GM23338 (cell line): ENCODE data around the gene OR5L1. TPM values are rescaled to one million over a fixed set of nuclear protein-coding genes. Genes with fewer than 3 reads are reported as not detected.

Experiments
- ATAC-seq: fragments of 200-7000 bp; cut with Tn5 transposase; 3 replicates; pipeline ENCODE4 v1.9.1; 2020
- DNase-seq: peaks from one replicate; pipeline ENCODE4 v3.0.0-alpha.2; 2015; ENCODE audit warnings: low spot score
- H2AFZ ChIP-seq: fragments of 200-600 bp; sonication (generic); 2 replicates; pipeline ENCODE4 v1.8.0; 2016; ENCODE audit warnings: antibody characterized with exemption, mild to moderate bottlenecking, moderate library complexity
- H3F3A ChIP-seq: fragments of 200-600 bp; sonication (generic); replicated peaks from 2 replicates; pipeline ENCODE4 v1.8.0; 2017; ENCODE audit warnings: antibody characterized with exemption, mixed run types, low read depth
- H3K27ac ChIP-seq: fragments of 200-600 bp; sonication (generic); 2 replicates; pipeline ENCODE4 v1.6.1; 2016; ENCODE audit warnings: low read depth
- H3K27me3 ChIP-seq: fragments of 200-600 bp; sonication (generic); 2 replicates; pipeline ENCODE4 v1.8.0; 2016; ENCODE audit warnings: mild to moderate bottlenecking, mixed run types, moderate library complexity; ENCODE audit not compliant: insufficient read depth
- H3K36me3 ChIP-seq: fragments of 200-600 bp; sonication (generic); 2 replicates; pipeline ENCODE4 v1.8.0; 2016; ENCODE audit warnings: mild to moderate bottlenecking; ENCODE audit not compliant: insufficient read depth
- H3K4me1 ChIP-seq: fragments of 200-600 bp; sonication (generic); 2 replicates; pipeline ENCODE4 v1.8.0; 2016; ENCODE audit warnings: mild to moderate bottlenecking, moderate library complexity; ENCODE audit not compliant: insufficient read depth
- H3K4me2 ChIP-seq: fragments of 200-600 bp; sonication (generic); 2 replicates; pipeline ENCODE4 v1.7.1; 2017; ENCODE audit warnings: mixed run types
- H3K4me3 ChIP-seq: fragments of 200-600 bp; sonication (generic); 2 replicates; pipeline ENCODE4 v1.6.1; 2016; ENCODE audit warnings: mixed run types
- H3K79me2 ChIP-seq: fragments of 200-600 bp; sonication (generic); replicated peaks from 2 replicates; pipeline ENCODE4 v1.8.0; 2017; ENCODE audit warnings: mild to moderate bottlenecking; ENCODE audit not compliant: insufficient read depth
- H3K9me2 ChIP-seq: fragments of 200-600 bp; sonication (generic); 2 replicates; pipeline ENCODE4 v1.8.0; 2017; ENCODE audit not compliant: insufficient read depth
- H4K20me1 ChIP-seq: fragments of 200-600 bp; sonication (generic); replicated peaks from 2 replicates; pipeline ENCODE4 v1.8.0; 2017; ENCODE audit warnings: mild to moderate bottlenecking; ENCODE audit not compliant: insufficient read depth
- H3K27ac Mint-ChIP-seq: 2 replicates; pipeline ENCODE4 v1.8.0; 2020; ENCODE audit warnings: inconsistent platforms, mild to moderate bottlenecking, moderate library complexity, mixed read lengths
- H3K27me3 Mint-ChIP-seq: 3 replicates; pipeline ENCODE4 v1.8.0; 2022; ENCODE audit warnings: low read depth, mild to moderate bottlenecking, moderate library complexity, mixed read lengths, inconsistent platforms; ENCODE audit not compliant: insufficient read depth, poor library complexity
- H3K36me3 Mint-ChIP-seq: 3 replicates; pipeline ENCODE4 v1.8.0; 2021; ENCODE audit warnings: low read depth, mild to moderate bottlenecking, inconsistent platforms, moderate library complexity, mixed read lengths
- H3K4me1 Mint-ChIP-seq: 3 replicates; pipeline ENCODE4 v1.8.0; 2020; ENCODE audit warnings: mild to moderate bottlenecking, inconsistent platforms, mixed read lengths
- H3K4me3 Mint-ChIP-seq: 3 replicates; pipeline ENCODE4 v1.8.0; 2021; ENCODE audit warnings: moderate library complexity, mild to moderate bottlenecking, inconsistent platforms, mixed read lengths
- H3K9me3 Mint-ChIP-seq: 3 replicates; pipeline ENCODE4 v1.8.0; 2020; ENCODE audit warnings: moderate library complexity, mild to moderate bottlenecking, inconsistent platforms, mixed read lengths
- CREB1 ChIP-seq: fragments of 250-450 bp; sonication (Bioruptor Pico); IDR thresholded peaks from 2 replicates; pipeline ENCODE4 v1.5.0; 2020; ENCODE audit warnings: low read depth, mild to moderate bottlenecking, moderate library complexity
- JUNB ChIP-seq: IDR thresholded peaks from one replicate; pipeline ENCODE4 v1.6.1; 2016; ENCODE audit warnings: antibody characterized with exemption; ENCODE audit not compliant: unreplicated experiment
- NANOG ChIP-seq: IDR thresholded peaks from 2 replicates; pipeline ENCODE4 v1.6.1; 2016; ENCODE audit warnings: antibody characterized with exemption, borderline replicate concordance
- polyA plus RNA-seq: library from polyadenylated mRNA; unstranded; fragments of >200 nt; fragmentation: Nextera tagmentation; extraction: Ambion mirVana; gene quantifications from 2 replicates; pipeline ENCODE4 v1.2.1, GENCODE V29; 2016
- total RNA-seq: library from RNA; depleted of rRNA; stranded (reverse); fragments of >200 nt; shearing (Covaris generic); gene quantifications from 2 replicates; pipeline ENCODE4 v1.2.3, GENCODE V29; 2014
- TF ChIP-seq, protein P1 (sequence below): IDR thresholded peaks from 2 replicates; pipeline ENCODE4 v1.6.1; 2016; ENCODE audit warnings: antibody characterized with exemption
- TF ChIP-seq, protein P2 (sequence below): fragments of 250-450 bp; sonication (Bioruptor Pico); IDR thresholded peaks from 2 replicates; pipeline ENCODE4 v1.5.0; 2020; ENCODE audit warnings: mild to moderate bottlenecking, moderate library complexity
- TF ChIP-seq, protein P3 (sequence below): IDR thresholded peaks from one replicate; pipeline ENCODE4 v1.6.1; 2018; ENCODE audit warnings: antibody characterized with exemption; ENCODE audit not compliant: unreplicated experiment

OR5L1 gene
- total and polyA plus RNA-seq, 2 experiments from 2014 or later: not detected

DNA sequence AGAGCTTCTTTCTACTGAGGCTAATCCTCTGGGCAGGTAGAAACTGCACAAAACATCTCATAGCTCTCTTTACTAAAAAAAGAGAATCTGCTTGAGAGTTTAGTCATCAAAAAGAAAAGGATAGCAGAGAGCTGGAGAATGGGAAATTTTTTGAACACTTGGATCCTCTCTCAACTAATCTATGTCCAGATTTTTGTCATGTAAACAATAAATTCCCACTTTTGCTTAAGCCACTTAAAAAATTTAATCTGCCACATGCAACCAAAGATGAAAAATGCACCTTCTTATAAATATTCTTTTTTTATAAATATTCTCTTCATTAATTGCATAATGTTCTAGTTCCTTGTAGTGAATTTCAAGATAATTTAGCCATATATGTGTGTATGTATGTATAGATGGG is 37.9 kb downstream of the OR5L1 start:
- peaks cover 88% of the 10 kb centered on the region for H3K9me3 Mint-ChIP-seq
- Histone ChIP-seq H3K27me3 (no peaks in the 10 kb centered on the region), H3K9me2 (no peaks in the 10 kb centered on the region), H3F3A (no peaks in the 10 kb centered on the region), H3K36me3 (no peaks in the 10 kb centered on the region), H3K4me1 (no peaks in the 10 kb centered on the region), H3K4me2 (no peak overlapping the region), H3K79me2 (no peaks in the 10 kb centered on the region), H2AFZ (no peak overlapping the region), H4K20me1 (no peaks in the 10 kb centered on the region), H3K27ac (no peak overlapping the region), H3K4me3 (no peak overlapping the region)
- H3K36me3 Mint-ChIP-seq: peaks cover 14% of the 10 kb centered on the region; the same call in 1 of the 3 replicates
- TF ChIP-seq CREB1 (no peak), NANOG (no peak), JUNB (no peak)
- TF ChIP-seq, protein P1, sequence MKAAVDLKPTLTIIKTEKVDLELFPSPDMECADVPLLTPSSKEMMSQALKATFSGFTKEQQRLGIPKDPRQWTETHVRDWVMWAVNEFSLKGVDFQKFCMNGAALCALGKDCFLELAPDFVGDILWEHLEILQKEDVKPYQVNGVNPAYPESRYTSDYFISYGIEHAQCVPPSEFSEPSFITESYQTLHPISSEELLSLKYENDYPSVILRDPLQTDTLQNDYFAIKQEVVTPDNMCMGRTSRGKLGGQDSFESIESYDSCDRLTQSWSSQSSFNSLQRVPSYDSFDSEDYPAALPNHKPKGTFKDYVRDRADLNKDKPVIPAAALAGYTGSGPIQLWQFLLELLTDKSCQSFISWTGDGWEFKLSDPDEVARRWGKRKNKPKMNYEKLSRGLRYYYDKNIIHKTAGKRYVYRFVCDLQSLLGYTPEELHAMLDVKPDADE: no peak
- TF ChIP-seq, protein P2, sequence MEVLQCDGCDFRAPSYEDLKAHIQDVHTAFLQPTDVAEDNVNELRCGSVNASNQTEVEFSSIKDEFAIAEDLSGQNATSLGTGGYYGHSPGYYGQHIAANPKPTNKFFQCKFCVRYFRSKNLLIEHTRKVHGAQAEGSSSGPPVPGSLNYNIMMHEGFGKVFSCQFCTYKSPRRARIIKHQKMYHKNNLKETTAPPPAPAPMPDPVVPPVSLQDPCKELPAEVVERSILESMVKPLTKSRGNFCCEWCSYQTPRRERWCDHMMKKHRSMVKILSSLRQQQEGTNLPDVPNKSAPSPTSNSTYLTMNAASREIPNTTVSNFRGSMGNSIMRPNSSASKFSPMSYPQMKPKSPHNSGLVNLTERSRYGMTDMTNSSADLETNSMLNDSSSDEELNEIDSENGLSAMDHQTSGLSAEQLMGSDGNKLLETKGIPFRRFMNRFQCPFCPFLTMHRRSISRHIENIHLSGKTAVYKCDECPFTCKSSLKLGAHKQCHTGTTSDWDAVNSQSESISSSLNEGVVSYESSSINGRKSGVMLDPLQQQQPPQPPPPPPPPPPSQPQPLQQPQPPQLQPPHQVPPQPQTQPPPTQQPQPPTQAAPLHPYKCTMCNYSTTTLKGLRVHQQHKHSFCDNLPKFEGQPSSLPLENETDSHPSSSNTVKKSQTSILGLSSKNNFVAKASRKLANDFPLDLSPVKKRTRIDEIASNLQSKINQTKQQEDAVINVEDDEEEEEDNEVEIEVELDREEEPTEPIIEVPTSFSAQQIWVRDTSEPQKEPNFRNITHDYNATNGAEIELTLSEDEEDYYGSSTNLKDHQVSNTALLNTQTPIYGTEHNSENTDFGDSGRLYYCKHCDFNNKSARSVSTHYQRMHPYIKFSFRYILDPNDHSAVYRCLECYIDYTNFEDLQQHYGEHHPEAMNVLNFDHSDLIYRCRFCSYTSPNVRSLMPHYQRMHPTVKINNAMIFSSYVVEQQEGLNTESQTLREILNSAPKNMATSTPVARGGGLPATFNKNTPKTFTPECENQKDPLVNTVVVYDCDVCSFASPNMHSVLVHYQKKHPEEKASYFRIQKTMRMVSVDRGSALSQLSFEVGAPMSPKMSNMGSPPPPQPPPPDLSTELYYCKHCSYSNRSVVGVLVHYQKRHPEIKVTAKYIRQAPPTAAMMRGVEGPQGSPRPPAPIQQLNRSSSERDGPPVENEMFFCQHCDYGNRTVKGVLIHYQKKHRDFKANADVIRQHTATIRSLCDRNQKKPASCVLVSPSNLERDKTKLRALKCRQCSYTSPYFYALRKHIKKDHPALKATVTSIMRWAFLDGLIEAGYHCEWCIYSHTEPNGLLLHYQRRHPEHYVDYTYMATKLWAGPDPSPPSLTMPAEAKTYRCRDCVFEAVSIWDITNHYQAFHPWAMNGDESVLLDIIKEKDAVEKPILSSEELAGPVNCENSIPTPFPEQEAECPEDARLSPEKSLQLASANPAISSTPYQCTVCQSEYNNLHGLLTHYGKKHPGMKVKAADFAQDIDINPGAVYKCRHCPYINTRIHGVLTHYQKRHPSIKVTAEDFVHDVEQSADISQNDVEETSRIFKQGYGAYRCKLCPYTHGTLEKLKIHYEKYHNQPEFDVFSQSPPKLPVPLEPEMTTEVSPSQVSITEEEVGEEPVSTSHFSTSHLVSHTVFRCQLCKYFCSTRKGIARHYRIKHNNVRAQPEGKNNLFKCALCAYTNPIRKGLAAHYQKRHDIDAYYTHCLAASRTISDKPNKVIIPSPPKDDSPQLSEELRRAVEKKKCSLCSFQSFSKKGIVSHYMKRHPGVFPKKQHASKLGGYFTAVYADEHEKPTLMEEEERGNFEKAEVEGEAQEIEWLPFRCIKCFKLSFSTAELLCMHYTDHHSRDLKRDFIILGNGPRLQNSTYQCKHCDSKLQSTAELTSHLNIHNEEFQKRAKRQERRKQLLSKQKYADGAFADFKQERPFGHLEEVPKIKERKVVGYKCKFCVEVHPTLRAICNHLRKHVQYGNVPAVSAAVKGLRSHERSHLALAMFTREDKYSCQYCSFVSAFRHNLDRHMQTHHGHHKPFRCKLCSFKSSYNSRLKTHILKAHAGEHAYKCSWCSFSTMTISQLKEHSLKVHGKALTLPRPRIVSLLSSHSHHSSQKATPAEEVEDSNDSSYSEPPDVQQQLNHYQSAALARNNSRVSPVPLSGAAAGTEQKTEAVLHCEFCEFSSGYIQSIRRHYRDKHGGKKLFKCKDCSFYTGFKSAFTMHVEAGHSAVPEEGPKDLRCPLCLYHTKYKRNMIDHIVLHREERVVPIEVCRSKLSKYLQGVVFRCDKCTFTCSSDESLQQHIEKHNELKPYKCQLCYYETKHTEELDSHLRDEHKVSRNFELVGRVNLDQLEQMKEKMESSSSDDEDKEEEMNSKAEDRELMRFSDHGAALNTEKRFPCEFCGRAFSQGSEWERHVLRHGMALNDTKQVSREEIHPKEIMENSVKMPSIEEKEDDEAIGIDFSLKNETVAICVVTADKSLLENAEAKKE (CRISPR knock-in tag): no peak
- TF ChIP-seq, protein P3, sequence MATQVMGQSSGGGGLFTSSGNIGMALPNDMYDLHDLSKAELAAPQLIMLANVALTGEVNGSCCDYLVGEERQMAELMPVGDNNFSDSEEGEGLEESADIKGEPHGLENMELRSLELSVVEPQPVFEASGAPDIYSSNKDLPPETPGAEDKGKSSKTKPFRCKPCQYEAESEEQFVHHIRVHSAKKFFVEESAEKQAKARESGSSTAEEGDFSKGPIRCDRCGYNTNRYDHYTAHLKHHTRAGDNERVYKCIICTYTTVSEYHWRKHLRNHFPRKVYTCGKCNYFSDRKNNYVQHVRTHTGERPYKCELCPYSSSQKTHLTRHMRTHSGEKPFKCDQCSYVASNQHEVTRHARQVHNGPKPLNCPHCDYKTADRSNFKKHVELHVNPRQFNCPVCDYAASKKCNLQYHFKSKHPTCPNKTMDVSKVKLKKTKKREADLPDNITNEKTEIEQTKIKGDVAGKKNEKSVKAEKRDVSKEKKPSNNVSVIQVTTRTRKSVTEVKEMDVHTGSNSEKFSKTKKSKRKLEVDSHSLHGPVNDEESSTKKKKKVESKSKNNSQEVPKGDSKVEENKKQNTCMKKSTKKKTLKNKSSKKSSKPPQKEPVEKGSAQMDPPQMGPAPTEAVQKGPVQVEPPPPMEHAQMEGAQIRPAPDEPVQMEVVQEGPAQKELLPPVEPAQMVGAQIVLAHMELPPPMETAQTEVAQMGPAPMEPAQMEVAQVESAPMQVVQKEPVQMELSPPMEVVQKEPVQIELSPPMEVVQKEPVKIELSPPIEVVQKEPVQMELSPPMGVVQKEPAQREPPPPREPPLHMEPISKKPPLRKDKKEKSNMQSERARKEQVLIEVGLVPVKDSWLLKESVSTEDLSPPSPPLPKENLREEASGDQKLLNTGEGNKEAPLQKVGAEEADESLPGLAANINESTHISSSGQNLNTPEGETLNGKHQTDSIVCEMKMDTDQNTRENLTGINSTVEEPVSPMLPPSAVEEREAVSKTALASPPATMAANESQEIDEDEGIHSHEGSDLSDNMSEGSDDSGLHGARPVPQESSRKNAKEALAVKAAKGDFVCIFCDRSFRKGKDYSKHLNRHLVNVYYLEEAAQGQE: no peak
- no peaks in the 10 kb centered on the region for H3K27me3 Mint-ChIP-seq
- no peaks in the 10 kb centered on the region for H3K4me1 Mint-ChIP-seq
- H3K4me3 Mint-ChIP-seq: no peak overlapping the region
- H3K27ac Mint-ChIP-seq: no peak overlapping the region
- ATAC-seq (no peak), DNase-seq (no peak)
